Endothelial cell of umbilical vein (primary cell): ENCODE results near the gene FSTL3. TPM values are rescaled to one million over a fixed set of nuclear protein-coding genes. Genes with fewer than 3 reads are reported as not detected.

Experiments used
- BruUV-seq: library from RNA; stranded (reverse); fragments of 400-500 nt; replicated peaks from 2 replicates; lab custom pipeline; 2021; lab: Mats Ljungman, UMichigan
- CTCF ChIA-PET: fragments of 300-600, 350-600 bp; sonication (Branson Sonifier 250); formaldehyde crosslinking; loops from one replicate; lab custom pipeline; 2021; ENCODE audit warnings: antibody characterized with exemption, inconsistent platforms; lab: Charles Lee
- POLR2A ChIA-PET: fragments of 300-600, 350-600 bp; sonication (Branson Sonifier 250); formaldehyde crosslinking; loops from one replicate; lab custom pipeline; 2021; ENCODE audit warnings: antibody characterized with exemption, inconsistent platforms; lab: Charles Lee
- DNase-seq: peaks from one replicate; pipeline ENCODE4 v3.0.0-alpha.2; 2011; ENCODE audit warnings: low read depth, low spot score
- FAIRE-seq: peaks from 2 replicates; lab custom pipeline; 2011; peaks lifted over from hg19 to GRCh38; lab: Jason Lieb, UNC
- H2AFZ ChIP-seq: 2 replicates; pipeline ENCODE4 v1.6.0; 2012; ENCODE audit warnings: low read depth, low read length, control low read depth, inconsistent platforms
- H3K27ac ChIP-seq: 2 replicates; pipeline ENCODE4 v1.5.1; 2011; ENCODE audit warnings: low read depth, mild to moderate bottlenecking, control low read depth, low read length, moderate library complexity; ENCODE audit not compliant: insufficient read depth
- H3K27me3 ChIP-seq, 2 experiments: 2 replicates each; pipeline versions ENCODE4 v1.6.0 to v1.6.1; 2011; ENCODE audit warnings: low read length in 2 of 2, mixed read lengths in 1 of 2; ENCODE audit not compliant: control insufficient read depth in 2 of 2, insufficient read depth in 2 of 2
- H3K36me3 ChIP-seq, 2 experiments: 2 replicates in 1 of 2; 3 replicates in 1 of 2; pipeline ENCODE4 v1.5.1; 2011; ENCODE audit warnings: low read length in 2 of 2, mild to moderate bottlenecking in 1 of 2, moderate library complexity in 1 of 2; ENCODE audit not compliant: control insufficient read depth in 2 of 2, insufficient read depth in 2 of 2; ENCODE audit errors: extremely low read depth in 1 of 2
- H3K4me1 ChIP-seq: 3 replicates; pipeline ENCODE4 v1.5.1; 2011; ENCODE audit warnings: mild to moderate bottlenecking, low read length; ENCODE audit not compliant: control insufficient read depth, insufficient read depth; ENCODE audit errors: extremely low read depth
- H3K4me2 ChIP-seq: 2 replicates; pipeline ENCODE4 v1.6.1; 2011; ENCODE audit warnings: low read length, control low read depth, mixed read lengths; ENCODE audit not compliant: insufficient read depth
- H3K4me3 ChIP-seq, 3 experiments: fragments of 200-600 bp in 1 of 3; sonication (generic), shearing (Covaris generic) in 1 of 3; replicated peaks in 1 of 3; 2 replicates each; pipeline ENCODE4 v1.5.1; 2011 to 2016; ENCODE audit warnings: control low read depth in 3 of 3, low read length in 3 of 3, mild to moderate bottlenecking in 2 of 3, inconsistent platforms in 1 of 3, low read depth in 1 of 3, moderate library complexity in 1 of 3; ENCODE audit not compliant: insufficient read depth in 1 of 3
- H3K79me2 ChIP-seq: 2 replicates; pipeline ENCODE4 v1.6.0; 2012; ENCODE audit warnings: low read length, inconsistent platforms; ENCODE audit not compliant: control insufficient read depth, insufficient read depth
- H3K9ac ChIP-seq: replicated peaks from 2 replicates; pipeline ENCODE3; 2011; ENCODE audit warnings: low read length, control low read depth; ENCODE audit not compliant: insufficient read depth; ENCODE audit errors: extremely low read depth
- H3K9me1 ChIP-seq: replicated peaks from 3 replicates; pipeline ENCODE4 v1.6.0; 2011; ENCODE audit warnings: mild to moderate bottlenecking, low read length; ENCODE audit not compliant: control insufficient read depth, insufficient read depth; ENCODE audit errors: extremely low read depth
- H3K9me3 ChIP-seq: replicated peaks from 2 replicates; pipeline ENCODE4 v1.5.1; 2012; ENCODE audit warnings: low read length, inconsistent platforms; ENCODE audit not compliant: control insufficient read depth, insufficient read depth
- H4K20me1 ChIP-seq: replicated peaks from 2 replicates; pipeline ENCODE3; 2011; ENCODE audit warnings: mild to moderate bottlenecking, low read length; ENCODE audit not compliant: control insufficient read depth, insufficient read depth; ENCODE audit errors: extremely low read depth
- CTCF ChIP-seq, 2 donors: IDR thresholded peaks; 1 replicate in 1 of 2; 2 replicates in 1 of 2; pipeline ENCODE4 v1.5.1; 2011; ENCODE audit warnings: low read length in 2 of 2, mild to moderate bottlenecking in 2 of 2, moderate library complexity in 2 of 2, control low read depth in 1 of 2, inconsistent platforms in 1 of 2, low read depth in 1 of 2; ENCODE audit not compliant: insufficient read depth in 1 of 2; ENCODE audit errors: extremely low read depth in 1 of 2
- FOS ChIP-seq: IDR thresholded peaks from 2 replicates; pipeline ENCODE4 v1.6.1; 2011; ENCODE audit warnings: mild to moderate bottlenecking, low read length, moderate library complexity, borderline replicate concordance; ENCODE audit not compliant: insufficient read depth
- MYC ChIP-seq: IDR thresholded peaks from one replicate; pipeline ENCODE4 v1.6.1; 2011; ENCODE audit warnings: mild to moderate bottlenecking, low read depth, low read length
- POLR2A ChIP-seq: IDR thresholded peaks from 2 replicates; pipeline ENCODE4 v1.6.1; 2012; ENCODE audit warnings: low read depth, mild to moderate bottlenecking, control low read depth, low read length
- dilution Hi-C: fragments of 300-500 bp; cut with MboI; formaldehyde crosslinking; loops from one replicate; pipeline ENCODE4 v1.15.0; 2019; ENCODE audit warnings: low sequenced_read_pairs; ENCODE audit not compliant: extremely low pct_ligation_motif_present
- intact Hi-C: fragments of 100-400 bp; cut with micrococcal nuclease; formaldehyde crosslinking; loops from one replicate; pipeline ENCODE4 v1.10.0; 2022
- polyA plus RNA-seq, 4 experiments: library from polyadenylated mRNA; depleted of rRNA in 3 of 4; stranded (reverse) in 3 of 4; unstranded in 1 of 4; fragments of >200 nt; gene quantifications; 2 replicates each; pipeline versions ENCODE4 v1.2.1 to v1.2.3, GENCODE V29; 2011 to 2012; ENCODE audit warnings: missing spikeins in 1 of 4
- total RNA-seq: library from RNA; stranded (reverse); gene quantifications from 2 replicates; pipeline ENCODE4 v1.2.3, GENCODE V29; 2021
- TF ChIP-seq, protein P1 (sequence below): IDR thresholded peaks from 2 replicates; pipeline ENCODE4 v1.6.1; 2011; ENCODE audit not compliant: insufficient read depth, insufficient read length

The FSTL3 gene
- total and polyA plus RNA-seq, 2 donors (not counting 3 experiments of a cell fraction or from before 2014, with no cell fraction given) = 19.9 to 45.2 TPM

DNA sequence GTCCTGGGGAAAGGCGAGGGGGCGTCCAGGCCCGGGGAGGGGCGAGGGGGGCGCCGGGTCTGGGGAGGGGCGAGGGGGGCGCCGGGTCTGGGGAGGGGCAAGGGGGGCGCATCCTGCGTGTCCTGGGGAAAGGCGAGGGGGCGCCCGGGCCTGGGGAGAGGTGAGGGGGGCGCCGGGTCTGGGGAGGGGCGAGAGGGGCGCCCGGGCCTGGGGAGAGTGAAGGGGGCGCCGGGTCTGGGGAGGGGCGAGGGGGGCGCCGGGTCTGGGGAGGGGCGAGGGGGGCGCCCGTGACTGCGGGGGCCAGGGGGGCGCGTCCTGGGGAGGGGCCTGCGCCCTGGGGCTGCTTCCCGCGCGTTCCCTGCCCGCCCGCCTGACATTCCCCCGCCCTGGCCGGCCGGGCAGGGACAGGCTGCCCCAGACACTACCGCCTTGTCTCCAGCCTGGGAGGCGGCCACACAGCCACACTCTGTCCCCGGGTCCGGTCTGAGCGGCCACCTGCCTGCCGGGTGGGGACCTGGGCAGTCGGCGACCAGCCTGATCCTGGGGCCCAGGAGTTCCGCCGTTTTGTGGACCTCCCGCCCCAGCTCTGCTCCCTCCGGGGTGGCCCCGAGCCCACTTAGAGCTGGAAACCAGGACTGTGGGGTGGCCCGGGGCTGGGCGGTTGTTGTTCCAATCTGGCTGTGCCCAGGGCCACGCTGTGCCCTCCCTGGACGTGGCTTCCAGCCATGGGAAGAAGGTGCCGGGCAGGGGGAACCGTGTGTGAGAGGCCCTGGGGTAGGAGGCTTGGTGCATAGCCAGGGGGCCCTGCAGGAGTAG is 44.4 kb downstream of the FSTL3 start:
- Histone ChIP-seq H3K4me3 (no peak overlapping the region), H3K9me3 (no peaks in the 10 kb centered on the region), H3K9ac (no peak overlapping the region), H3K9me1 (no peaks in the 10 kb centered on the region), H3K27me3 (no peaks in the 10 kb centered on the region), H3K27ac (no peak overlapping the region), H3K4me2 (no peak overlapping the region), H2AFZ (no peak overlapping the region), H3K36me3 (no peaks in the 10 kb centered on the region), H3K4me1 (no peaks in the 10 kb centered on the region), H4K20me1 (no peaks in the 10 kb centered on the region), H3K79me2 (no peaks in the 10 kb centered on the region)
- no peak for TF ChIP-seq POLR2A
- intact Hi-C loops (loop anchor here (1.0 kb wide), 1 partner anchor 8 kb away; no protein-coding TSS in a partner anchor), dilution Hi-C loops (no loop called here)
- DNase-seq (no peak), FAIRE-seq (no peak)
- ChIA-PET CTCF (interaction anchor here (2.1 kb wide), 1 partner anchor 14 kb away, joined by 10 read pairs; no protein-coding TSS in a partner anchor), POLR2A (no interaction called here)
- BruUV-seq = no TSS peak

DNA sequence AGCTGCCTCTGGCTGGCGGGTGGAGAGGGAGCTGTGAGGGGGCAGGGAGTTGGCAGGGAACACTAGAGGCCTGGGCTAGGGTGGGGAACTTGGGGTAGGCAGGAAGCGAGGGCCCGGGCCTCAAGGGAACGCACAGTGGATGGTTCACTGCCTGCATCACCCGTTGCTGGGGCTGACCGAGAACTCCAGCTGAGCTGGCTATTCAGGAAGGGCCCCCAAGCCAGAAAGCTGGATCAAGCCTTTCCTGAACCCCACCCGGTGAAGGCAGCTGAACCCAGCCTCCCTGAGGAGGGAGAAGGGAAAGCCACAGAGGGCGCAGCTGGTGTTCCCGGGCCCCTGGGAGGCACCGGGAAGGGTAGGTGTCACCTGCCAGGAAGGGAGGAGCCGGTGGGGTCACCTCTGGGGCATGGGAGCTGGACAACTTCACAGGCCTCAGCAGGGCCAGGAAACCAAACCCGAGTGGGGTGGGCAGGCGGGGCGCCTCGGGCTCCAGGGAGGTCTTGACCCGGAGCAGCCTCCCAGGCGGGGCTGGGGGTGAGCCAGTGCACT is 46.4 kb downstream of the FSTL3 start:
- TF ChIP-seq, protein P1, sequence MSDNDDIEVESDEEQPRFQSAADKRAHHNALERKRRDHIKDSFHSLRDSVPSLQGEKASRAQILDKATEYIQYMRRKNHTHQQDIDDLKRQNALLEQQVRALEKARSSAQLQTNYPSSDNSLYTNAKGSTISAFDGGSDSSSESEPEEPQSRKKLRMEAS = no peak
- TF ChIP-seq CTCF (IDR thresholded peaks at IDR 0.05; ENCODE audit: extremely low read depth in 1 of 2, insufficient read depth in 1 of 2, low read depth in 1 of 2, low read length in 2 of 2) (no peak), FOS (no peak), MYC (no peak)
- Histone ChIP-seq H3K9me1 (no peaks in the 10 kb centered on the region), H3K79me2 (no peaks in the 10 kb centered on the region), H3K27ac (no peak overlapping the region), H3K9ac (no peak overlapping the region), H2AFZ (no peak overlapping the region), H4K20me1 (no peaks in the 10 kb centered on the region), H3K4me1 (peaks cover under 1% of the 10 kb centered on the region), H3K36me3 (no peaks in the 10 kb centered on the region), H3K27me3 (no peaks in the 10 kb centered on the region), H3K4me2 (no peak overlapping the region), H3K4me3 (no peak overlapping the region), H3K9me3 (no peaks in the 10 kb centered on the region)
- CTCF ChIA-PET = interaction anchor here (1.2 to 2.1 kb wide), 2 partner anchors 11 to 12 kb away, joined by 8 to 10 read pairs; no protein-coding TSS in a partner anchor
- intact Hi-C loops = no loop called here
- no peak for DNase-seq
- dilution Hi-C loops = no loop called here
- no peak for FAIRE-seq
- POLR2A ChIA-PET = no interaction called here
- BruUV-seq = no TSS peak
